GM08714 (cell line): ENCODE results near the gene HPS6.
"Not testable (repeated sequence)": the region's sequence is repeated elsewhere in the genome, so short reads cannot be mapped to it uniquely, and the experiment has no call there.

Source experiments
- H3K4me3 ChIP-seq: fragments of 200-500 bp; sonication (Bioruptor generic); 2 replicates; pipeline ENCODE4 v1.5.1; 2014; ENCODE audit warnings: mild to moderate bottlenecking, low read length, inconsistent platforms
- ZNF274 ChIP-seq: IDR thresholded peaks from 2 replicates; pipeline ENCODE4 v1.6.1; 2012; ENCODE audit warnings: mild to moderate bottlenecking, low read depth, low read length

HPS6 gene

GRCh38 chr10:102064868-102065560 lies at the start of gene HPS6:
Gene HPS6 (plus strand): TSS chr10:102065349. CDS start chr10:102065475, 126 bp downstream.
- peak within 1 kb of the TSS; percentile 89 for H3K4me3 ChIP-seq

GRCh38 chr10:102016416-102016815 lies 48.7 kb upstream of the HPS6 start:
- no peak overlapping the region for H3K4me3 ChIP-seq
- no peak for TF ChIP-seq ZNF274

More at GRCh38 chr10:102064868-102065560, at the start of gene HPS6:
- TF ChIP-seq ZNF274 = no peak

GRCh38 chr10:102017295-102017694 lies 47.9 kb upstream of the HPS6 start:
- H3K4me3 ChIP-seq = no peak overlapping the region
- no peak for TF ChIP-seq ZNF274

- no peak overlapping the region for H3K4me3 ChIP-seq
- no peak for TF ChIP-seq ZNF274
Measured at GRCh38 chr10:102020938-102021337, 44.2 kb upstream of the HPS6 start.

- no peak for TF ChIP-seq ZNF274
- no peak overlapping the region for H3K4me3 ChIP-seq
Measured at GRCh38 chr10:102024799-102025198, 40.4 kb upstream of the HPS6 start.

GRCh38 chr10:102027261-102027660 lies 37.9 kb upstream of the HPS6 start:
- H3K4me3 ChIP-seq = no peak overlapping the region
- TF ChIP-seq ZNF274 = no peak

GRCh38 chr10:102033787-102034186 lies 31.4 kb upstream of the HPS6 start:
- no peak for TF ChIP-seq ZNF274

GRCh38 chr10:102035807-102036206 lies 29.3 kb upstream of the HPS6 start:
- not testable (repeated sequence) for H3K4me3 ChIP-seq

More at GRCh38 chr10:102033787-102034186, 31.4 kb upstream of the HPS6 start:
- no peak overlapping the region for H3K4me3 ChIP-seq

- no peak for TF ChIP-seq ZNF274
- no peak overlapping the region for H3K4me3 ChIP-seq
Measured at GRCh38 chr10:102038410-102038809, 26.7 kb upstream of the HPS6 start.

GRCh38 chr10:102040305-102041050 lies 24.7 kb upstream of the HPS6 start:
- H3K4me3 ChIP-seq = no peak overlapping the region
- no peak for TF ChIP-seq ZNF274

GRCh38 chr10:102045292-102045691 lies 19.9 kb upstream of the HPS6 start:
- no peak for TF ChIP-seq ZNF274
- no peak overlapping the region for H3K4me3 ChIP-seq

- no peak overlapping the region for H3K4me3 ChIP-seq
- no peak for TF ChIP-seq ZNF274
Measured at GRCh38 chr10:102046095-102046494, 19.1 kb upstream of the HPS6 start.

- H3K4me3 ChIP-seq = peak overlapping the region; percentile 93
Measured at GRCh38 chr10:102054881-102055646, 10.1 kb upstream of the HPS6 start.

- peak within 1 kb of the TSS; percentile 93 for H3K4me3 ChIP-seq
- TF ChIP-seq ZNF274 = no peak
Measured at GRCh38 chr10:102055647-102056419, 9.3 kb upstream of the HPS6 start, which contains the start of gene ARMH3. Gene ARMH3 (minus strand): TSS chr10:102056173. CDS start chr10:102040114, 16,059 bp downstream.
